Esophagus muscularis mucosa (tissue), 4 donors: Measurements from ENCODE around the gene TBC1D10A. TPM values are rescaled to one million over a fixed set of nuclear protein-coding genes. Genes with fewer than 3 reads are reported as not detected.

Source experiments
- DNase-seq: peaks from one replicate; pipeline ENCODE4 v3.0.0-alpha.2; 2017; ENCODE audit errors: extremely low spot score
- H3K27ac ChIP-seq, 4 donors: fragments of 200-600 bp; sonication (generic); replicated peaks in 1 of 4; 1 replicate in 3 of 4; 2 replicates in 1 of 4; pipeline ENCODE4 v1.5.1; 2016 to 2019; ENCODE audit warnings: mild to moderate bottlenecking in 1 of 4
- H3K27me3 ChIP-seq, 4 donors: fragments of 200-600 bp; sonication (generic); one replicate each; pipeline versions ENCODE4 v1.5.1 to v1.6.0; 2016 to 2019
- H3K36me3 ChIP-seq, 4 donors: fragments of 200-600 bp; sonication (generic); one replicate each; pipeline ENCODE4 v1.5.1; 2016 to 2019
- H3K4me1 ChIP-seq, 4 donors: fragments of 200-600 bp; sonication (generic); one replicate each; pipeline ENCODE4 v1.5.1; 2016 to 2019
- H3K4me3 ChIP-seq, 4 donors: fragments of 200-600 bp; sonication (generic); 1 replicate in 2 of 4; 2 replicates in 2 of 4; pipeline ENCODE4 v1.5.1; 2016 to 2019; ENCODE audit warnings: mild to moderate bottlenecking in 4 of 4, moderate library complexity in 1 of 4
- H3K9me3 ChIP-seq, 4 donors: fragments of 200-600 bp; sonication (generic); 1 replicate in 3 of 4; 2 replicates in 1 of 4; pipeline ENCODE4 v1.5.1; 2016 to 2019
- CTCF ChIP-seq, 3 experiments: fragments of 200-600 bp in 2 of 3; fragments of 450-650 bp in 1 of 3; sonication (generic) in 2 of 3; IDR thresholded peaks; one replicate each; pipeline ENCODE4 v1.5.1; 2017 to 2019; ENCODE audit warnings: antibody characterized with exemption in 3 of 3, mild to moderate bottlenecking in 2 of 3, moderate library complexity in 1 of 3
- EP300 ChIP-seq: sonication (generic); formaldehyde crosslinking; IDR thresholded peaks from one replicate; pipeline ENCODE4 v1.6.1; 2017; ENCODE audit warnings: antibody characterized with exemption
- POLR2A ChIP-seq: fragments of 450-650 bp; IDR thresholded peaks from one replicate; pipeline ENCODE4 v1.6.1; 2017; ENCODE audit warnings: antibody characterized with exemption, moderate library complexity, mild to moderate bottlenecking, low read depth
- POLR2AphosphoS5 ChIP-seq, 2 donors: sonication (generic); formaldehyde crosslinking; IDR thresholded peaks; one replicate each; pipeline ENCODE4 v1.6.1; 2017; ENCODE audit warnings: antibody characterized with exemption in 2 of 2
- WGBS: methylation state at CpG from one replicate; pipeline ENCODE4 v1.1.5; 2018; 5-methylcytosine and 5-hydroxymethylcytosine counted together
- intact Hi-C: fragments of 100-400 bp; cut with DNase I; formaldehyde crosslinking; loops from one replicate; pipeline ENCODE4 v1.15.1; 2023
- total RNA-seq, 4 donors: library from RNA; depleted of rRNA; stranded (reverse); fragments of >200 nt; gene quantifications; one replicate each; pipeline versions ENCODE4 v1.1.0 to v1.2.1, GENCODE V29; 2016

Gene TBC1D10A
- total RNA-seq, 4 donors from 2014 or later: 29.5 to 40.3 (median 38.0) TPM

- peaks cover 0 to 4% (median 0%) of the 10 kb centered on the region in 4 donors for H3K27me3 ChIP-seq
- peak overlapping the region; percentile 5 to 45 (median 32) for H3K4me3 ChIP-seq
- 16% methylated on average over 24 of the region's 27 CpGs for WGBS
- no peaks in the 10 kb centered on the region for H3K9me3 ChIP-seq
- no peak overlapping the region for H3K27ac ChIP-seq
- intact Hi-C loops: loop anchor here (1.0 to 10.0 kb wide), 2 partner anchors 124 to 222 kb away; partner anchors contain the start of gene RNF215
- DNase-seq: no peak
- H3K4me1 ChIP-seq: peaks cover 5 to 14% (median 12%) of the 10 kb centered on the region in 4 donors
- peak; percentile 95 to 99 (median 98) for TF ChIP-seq CTCF (IDR thresholded peaks at IDR 0.05)
- no peak for TF ChIP-seq EP300
- TF ChIP-seq POLR2AphosphoS5 (IDR thresholded peaks at IDR 0.05): peak in 1 of 2 donors; percentile 30
- no peak for TF ChIP-seq POLR2A
- no peaks in the 10 kb centered on the region for H3K36me3 ChIP-seq
These were observed 63.6 kb downstream of the TBC1D10A start for GRCh38 chr22:30262917-30263741.

GRCh38 chr22:30262112-30262511 is 64.6 kb downstream of the TBC1D10A start:
- no peak overlapping the region for H3K27ac ChIP-seq
- DNase-seq: no peak
- no peak for TF ChIP-seq POLR2AphosphoS5 (IDR thresholded peaks at IDR 0.05)
- TF ChIP-seq CTCF (IDR thresholded peaks at IDR 0.05): no peak
- no peak for TF ChIP-seq EP300
- no peak for TF ChIP-seq POLR2A
- H3K4me1 ChIP-seq: peaks cover 5 to 14% (median 12%) of the 10 kb centered on the region in 4 donors
- H3K9me3 ChIP-seq: no peaks in the 10 kb centered on the region
- H3K36me3 ChIP-seq: no peaks in the 10 kb centered on the region
- WGBS: 88% methylated on average over 4 of the region's 4 CpGs
- intact Hi-C loops: loop anchor here (10.0 kb wide), 1 partner anchor 223 kb away; no protein-coding TSS in a partner anchor
- H3K27me3 ChIP-seq: peaks cover 0 to 4% (median 0%) of the 10 kb centered on the region in 4 donors
- H3K4me3 ChIP-seq: no peak overlapping the region

GRCh38 chr22:30261134-30261533 is 65.6 kb downstream of the TBC1D10A start:
- TF ChIP-seq POLR2A (no peak), EP300 (no peak), CTCF (IDR thresholded peaks at IDR 0.05) (no peak), POLR2AphosphoS5 (IDR thresholded peaks at IDR 0.05) (no peak)
- no peak for DNase-seq
- H3K27me3 ChIP-seq: peaks cover 0 to 4% (median 0%) of the 10 kb centered on the region in 4 donors
- intact Hi-C loops: loop anchor here (10.0 kb wide), 1 partner anchor 224 kb away; no protein-coding TSS in a partner anchor
- no peak overlapping the region for H3K27ac ChIP-seq
- WGBS: 71% methylated on average over 8 of the region's 8 CpGs
- no peak overlapping the region for H3K4me3 ChIP-seq
- H3K9me3 ChIP-seq: no peaks in the 10 kb centered on the region
- H3K36me3 ChIP-seq: no peaks in the 10 kb centered on the region
- H3K4me1 ChIP-seq: peaks cover 9 to 17% (median 16%) of the 10 kb centered on the region in 4 donors

GRCh38 chr22:30260682-30261081 is 66.1 kb downstream of the TBC1D10A start:
- peaks cover 13 to 22% (median 21%) of the 10 kb centered on the region in 4 donors for H3K4me1 ChIP-seq
- TF ChIP-seq POLR2AphosphoS5 (IDR thresholded peaks at IDR 0.05) (no peak), EP300 (no peak), CTCF (IDR thresholded peaks at IDR 0.05) (no peak), POLR2A (no peak)
- no peak overlapping the region for H3K27ac ChIP-seq
- 84% methylated on average over 8 of the region's 8 CpGs for WGBS
- H3K36me3 ChIP-seq: no peaks in the 10 kb centered on the region
- no peaks in the 10 kb centered on the region for H3K9me3 ChIP-seq
- intact Hi-C loops: loop anchor here (10.0 kb wide), 1 partner anchor 224 kb away; no protein-coding TSS in a partner anchor
- H3K27me3 ChIP-seq: peaks cover 0 to 4% (median 0%) of the 10 kb centered on the region in 4 donors
- no peak overlapping the region for H3K4me3 ChIP-seq
- no peak for DNase-seq
